ENCODE data around the gene SH2D2A.

- no peak for TF ChIP-seq CTCF (IDR thresholded peaks at IDR 0.05)
- no peak for TF ChIP-seq POLR2A (IDR thresholded peaks at IDR 0.05)
- no peak for TF ChIP-seq EP300 (IDR thresholded peaks at IDR 0.05)
These were observed 11.9 kb upstream of the SH2D2A start for GRCh38 chr1:156828400-156829124.
